SJCRH30 (cell line): Measurements from ENCODE around the gene TIMM17A. TPM values are rescaled to one million over a fixed set of nuclear protein-coding genes. Genes with fewer than 3 reads are reported as not detected.

Experiments
- total RNA-seq: library from RNA; depleted of rRNA; stranded (reverse); fragments of >200 nt; shearing (Covaris generic); gene quantifications from 2 replicates; pipeline ENCODE4 v1.2.3, GENCODE V29; 2014; rRNA removed

Gene TIMM17A
- total RNA-seq, 1 experiment from 2014 or later, result 89.5 TPM

Other genes with a start within 250 kb of the TIMM17A start
- gene IPO9, start 126.3 kb upstream of the TIMM17A start, total RNA-seq, result 69.8 and 70.4 TPM in 2 replicates
- gene SHISA4, start 66.6 kb upstream of the TIMM17A start, total RNA-seq, result 3.5 and 3.8 TPM in 2 replicates
- gene LMOD1, start 9.0 kb upstream of the TIMM17A start, total RNA-seq, result not detected in 2 replicates
- 45.4 and 48.4 TPM in 2 replicates for gene RNPEP, start 27.1 kb downstream of the TIMM17A start, total RNA-seq
- gene ELF3, start 55.1 kb downstream of the TIMM17A start, total RNA-seq, result 0.51 and 0.59 TPM in 2 replicates
- 0.02 TPM in 1 of 2 replicates, not detected in the other for gene GPR37L1, start 167.4 kb downstream of the TIMM17A start, total RNA-seq
- gene ARL8A, start 189.2 kb downstream of the TIMM17A start, total RNA-seq, result 17.1 and 18.1 TPM in 2 replicates
- gene PTPN7, start 205.1 kb downstream of the TIMM17A start, total RNA-seq, result 0.08 and 0.14 TPM in 2 replicates
- gene LGR6, start 238.3 kb downstream of the TIMM17A start, total RNA-seq, result not detected in 2 replicates